ENCODE results near the gene PSMB3.
"Not testable (repeated sequence)": the region's sequence is repeated elsewhere in the genome, so short reads cannot be mapped to it uniquely, and the experiment has no call there.

Gene PSMB3

DNA sequence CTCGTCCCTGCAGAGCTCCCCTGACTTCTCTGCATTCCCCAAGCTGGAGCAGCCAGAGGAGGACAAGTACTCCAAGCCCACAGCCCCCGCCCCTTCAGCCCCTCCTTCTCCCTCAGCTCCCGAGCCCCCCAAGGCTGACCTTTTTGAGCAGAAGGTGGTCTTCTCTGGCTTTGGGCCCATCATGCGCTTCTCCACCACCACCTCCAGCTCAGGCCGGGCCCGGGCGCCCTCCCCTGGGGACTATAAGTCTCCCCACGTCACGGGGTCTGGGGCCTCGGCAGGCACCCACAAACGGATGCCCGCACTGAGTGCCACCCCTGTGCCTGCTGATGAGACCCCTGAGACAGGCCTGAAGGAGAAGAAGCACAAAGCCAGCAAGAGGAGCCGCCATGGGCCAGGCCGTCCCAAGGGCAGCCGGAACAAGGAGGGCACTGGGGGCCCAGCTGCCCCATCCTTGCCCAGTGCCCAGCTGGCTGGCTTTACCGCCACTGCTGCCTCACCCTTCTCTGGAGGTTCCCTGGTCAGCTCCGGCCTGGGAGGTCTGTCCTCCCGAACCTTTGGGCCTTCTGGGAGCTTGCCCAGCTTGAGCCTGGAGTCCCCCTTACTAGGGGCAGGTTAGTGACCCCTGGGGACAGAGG lies 36.1 kb upstream of the PSMB3 start:
- DNase-seq: no peak

DNA sequence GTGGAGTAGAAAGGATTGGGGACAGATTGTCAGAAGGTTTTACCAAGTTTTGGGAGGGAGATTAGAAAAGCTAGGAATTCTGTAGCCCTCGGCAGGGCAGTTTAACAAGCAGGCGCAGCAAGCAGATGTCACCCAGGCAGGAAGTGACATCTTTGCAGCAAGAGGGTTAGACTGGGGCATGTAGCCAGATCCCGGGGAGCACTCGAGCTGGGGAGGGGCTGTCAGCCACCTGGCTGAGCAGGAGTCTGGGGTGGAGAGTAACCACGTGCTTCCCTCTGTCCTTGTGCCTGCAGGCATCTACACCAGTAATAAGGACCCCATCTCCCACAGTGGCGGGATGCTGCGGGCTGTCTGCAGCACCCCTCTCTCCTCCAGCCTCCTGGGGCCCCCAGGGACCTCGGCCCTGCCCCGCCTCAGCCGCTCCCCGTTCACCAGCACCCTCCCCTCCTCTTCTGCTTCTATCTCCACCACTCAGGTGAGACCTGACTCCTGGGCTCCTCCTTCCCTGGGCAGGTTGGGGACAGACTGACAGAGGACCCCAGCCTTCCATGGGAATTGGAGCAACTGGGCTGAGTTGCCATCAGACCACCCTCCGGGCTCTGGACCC lies 35.3 kb upstream of the PSMB3 start:
- DNase-seq: no peak

DNA sequence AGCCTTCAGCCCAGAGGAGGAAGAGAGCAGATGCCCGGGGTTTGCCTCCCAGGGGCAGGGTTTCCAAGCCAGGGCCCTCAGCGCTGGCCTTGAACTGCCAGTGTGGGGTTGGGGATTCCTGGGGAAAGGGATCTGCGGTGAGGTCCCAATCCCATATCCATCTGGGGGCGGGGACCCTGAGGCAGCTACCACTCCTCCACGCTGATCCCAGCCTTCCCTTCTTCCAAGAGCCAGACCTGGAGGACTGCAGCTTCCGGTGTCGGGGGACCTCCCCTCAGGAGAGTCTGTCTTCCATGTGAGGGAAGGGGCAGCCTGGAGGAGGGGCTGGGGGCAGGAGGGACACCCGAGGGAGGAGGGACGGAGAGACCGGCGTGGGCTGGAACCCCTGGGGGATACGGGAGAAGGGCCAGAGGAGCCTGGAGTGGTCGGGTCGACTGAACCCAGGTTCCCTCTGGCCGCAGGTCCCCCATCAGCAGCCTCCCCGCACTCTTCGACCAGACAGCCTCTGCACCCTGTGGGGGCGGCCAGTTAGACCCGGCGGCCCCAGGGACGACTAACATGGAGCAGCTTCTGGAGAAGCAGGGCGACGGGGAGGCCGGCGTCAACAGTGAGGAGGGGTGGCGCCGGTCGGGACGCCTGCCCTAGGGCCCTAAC lies 33.1 kb upstream of the PSMB3 start:
- no peak for DNase-seq

DNA sequence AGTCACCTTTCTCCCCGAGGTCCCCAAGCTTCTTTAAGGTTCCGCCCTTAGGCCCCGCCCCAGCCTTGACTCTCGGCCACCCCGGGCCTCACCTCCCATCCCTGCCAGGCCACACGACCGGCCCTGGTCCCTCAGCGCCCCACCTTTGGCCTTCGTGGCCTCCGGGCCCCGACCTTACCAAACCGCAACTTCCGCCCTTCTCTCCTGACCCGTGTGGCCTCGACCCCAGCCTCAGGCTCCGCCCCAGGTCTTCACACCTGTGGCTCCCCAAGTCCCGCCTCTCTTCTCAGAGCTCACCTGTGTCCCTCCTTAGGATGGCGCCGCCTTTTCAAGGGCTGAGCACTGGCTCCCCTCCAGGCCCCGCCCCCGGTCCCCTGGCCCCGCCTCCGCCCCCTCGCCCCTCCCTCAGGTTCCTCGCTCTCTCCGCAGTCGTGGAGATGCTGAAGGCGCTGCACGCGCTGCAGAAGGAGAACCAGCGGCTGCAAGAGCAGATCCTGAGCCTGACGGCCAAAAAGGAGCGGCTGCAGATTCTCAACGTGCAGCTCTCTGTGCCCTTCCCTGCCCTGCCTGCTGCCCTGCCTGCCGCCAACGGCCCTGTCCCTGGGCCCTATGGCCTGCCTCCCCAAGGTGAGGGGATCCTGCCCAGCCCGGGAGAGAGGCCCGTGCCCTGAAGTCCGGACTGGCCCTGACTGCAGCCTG lies 32.4 kb upstream of the PSMB3 start:
- DNase-seq: no peak

DNA sequence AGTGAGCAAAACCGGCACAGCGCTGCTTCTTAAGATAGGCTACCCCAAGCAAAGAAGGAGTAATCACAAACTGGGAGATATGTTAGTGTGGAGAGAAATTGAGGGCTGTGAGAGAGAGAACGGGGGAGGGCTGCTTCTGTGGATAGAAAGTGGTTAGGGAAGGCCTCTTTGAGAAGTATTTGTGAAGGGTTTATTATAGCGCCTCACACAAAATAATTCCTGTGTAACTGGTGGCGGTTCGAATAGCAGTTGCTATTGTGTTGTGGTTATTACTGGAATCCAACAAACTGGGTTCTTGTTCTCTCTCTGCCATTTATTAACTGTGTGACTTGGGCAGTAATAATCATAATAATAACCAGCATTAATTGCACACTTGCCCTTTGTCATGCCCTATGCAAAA lies 31.6 kb upstream of the PSMB3 start:
- DNase-seq: no peak

DNA sequence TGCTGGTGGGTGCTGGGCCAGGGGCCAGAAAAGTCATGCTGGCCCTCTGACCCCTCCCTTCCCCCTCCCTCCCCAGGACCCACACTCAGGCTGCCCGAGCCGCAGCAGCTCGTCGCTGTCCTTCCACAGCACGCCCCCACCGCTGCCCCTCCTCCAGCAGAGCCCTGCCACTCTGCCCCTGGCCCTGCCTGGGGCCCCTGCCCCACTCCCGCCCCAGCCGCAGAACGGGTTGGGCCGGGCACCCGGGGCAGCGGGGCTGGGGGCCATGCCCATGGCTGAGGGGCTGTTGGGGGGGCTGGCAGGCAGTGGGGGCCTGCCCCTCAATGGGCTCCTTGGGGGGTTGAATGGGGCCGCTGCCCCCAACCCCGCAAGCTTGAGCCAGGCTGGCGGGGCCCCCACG lies 30.7 kb upstream of the PSMB3 start:
- DNase-seq: no peak

DNA sequence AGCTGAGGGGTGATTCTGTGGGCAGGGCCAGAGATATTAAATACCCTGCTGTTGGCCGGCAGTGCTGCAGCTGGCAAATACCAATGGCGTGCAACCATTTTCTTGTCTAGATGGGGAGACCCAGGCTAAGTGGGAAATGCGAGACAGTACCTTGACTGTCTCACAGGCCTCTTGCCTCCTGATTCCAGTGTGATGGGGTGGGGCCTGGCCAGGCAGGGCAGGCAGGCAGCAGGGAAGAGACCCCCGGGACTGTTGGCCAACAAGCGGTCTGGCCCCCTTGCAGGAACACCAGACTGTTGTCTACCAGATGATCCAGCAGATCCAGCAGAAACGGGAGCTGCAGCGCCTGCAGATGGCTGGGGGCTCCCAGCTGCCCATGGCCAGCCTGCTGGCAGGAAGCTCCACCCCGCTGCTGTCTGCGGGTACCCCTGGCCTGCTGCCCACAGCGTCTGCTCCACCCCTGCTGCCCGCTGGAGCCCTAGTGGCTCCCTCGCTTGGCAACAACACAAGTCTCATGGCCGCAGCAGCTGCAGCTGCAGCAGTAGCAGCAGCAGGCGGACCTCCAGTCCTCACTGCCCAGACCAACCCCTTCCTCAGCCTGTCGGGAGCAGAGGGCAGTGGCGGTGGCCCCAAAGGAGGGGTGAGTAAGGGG lies 28.1 kb upstream of the PSMB3 start:
- DNase-seq: peak; percentile 90

DNA sequence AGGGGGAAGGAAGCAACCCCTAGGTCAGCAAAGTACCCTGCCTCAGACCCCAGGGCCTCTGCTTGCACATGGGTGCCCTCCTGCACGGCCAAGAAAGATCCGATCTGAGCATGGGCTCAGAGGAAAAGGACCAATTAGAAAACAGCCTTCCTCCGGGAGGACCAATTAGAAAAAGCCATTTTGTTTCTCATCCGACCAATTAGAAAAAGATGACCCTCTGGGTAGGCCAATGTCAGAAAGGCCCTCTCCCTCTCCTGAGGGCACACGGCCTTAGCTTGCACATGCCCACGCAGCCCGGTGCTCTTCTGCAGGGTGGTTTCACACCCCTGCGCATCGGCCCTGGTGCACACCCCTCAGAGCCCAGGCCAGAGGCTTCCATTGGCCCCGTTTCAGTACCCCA lies 27.5 kb upstream of the PSMB3 start:
- peak; percentile 48 for DNase-seq

DNA sequence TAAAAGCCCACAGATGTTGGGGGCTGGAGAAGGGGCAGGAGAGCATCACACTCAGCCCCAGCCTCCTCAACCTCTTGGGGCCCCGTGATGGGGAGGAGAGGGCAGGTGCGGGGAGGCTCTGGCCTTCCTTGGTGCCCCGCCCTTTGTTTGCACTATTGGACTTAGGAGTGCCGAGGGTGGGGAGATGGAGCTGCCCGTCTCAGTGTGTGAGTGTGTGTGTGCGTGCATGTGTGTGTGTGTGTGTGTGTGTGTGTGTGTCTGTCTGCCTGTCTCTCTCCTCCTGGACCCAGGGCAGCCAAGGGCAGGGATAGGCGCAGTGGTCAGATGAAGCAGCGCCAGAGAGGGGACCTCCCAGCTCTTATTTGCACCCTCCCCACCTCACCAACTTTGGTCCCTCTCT lies 26.4 kb upstream of the PSMB3 start:
- DNase-seq: not testable (repeated sequence)

DNA sequence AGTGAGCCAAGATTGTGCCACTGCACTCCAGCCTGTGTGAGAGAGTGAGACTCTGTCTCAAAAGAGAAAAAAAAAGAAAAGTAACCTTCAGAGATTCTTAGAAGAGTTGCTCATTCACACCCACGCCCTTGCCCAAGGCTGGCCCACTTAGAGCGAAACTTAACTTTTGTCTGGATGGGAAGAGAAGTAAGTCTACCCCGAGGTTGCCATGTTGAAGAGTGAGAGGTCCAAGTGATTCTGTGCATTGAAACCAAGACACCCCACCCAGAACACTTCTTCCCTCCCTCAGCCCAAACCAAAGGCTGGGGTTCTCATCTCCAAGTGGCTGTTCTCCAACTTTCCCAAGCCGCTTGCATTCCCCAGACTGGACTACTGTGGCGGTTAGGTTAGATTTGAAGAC lies 24.8 kb upstream of the PSMB3 start:
- no peak for DNase-seq

DNA sequence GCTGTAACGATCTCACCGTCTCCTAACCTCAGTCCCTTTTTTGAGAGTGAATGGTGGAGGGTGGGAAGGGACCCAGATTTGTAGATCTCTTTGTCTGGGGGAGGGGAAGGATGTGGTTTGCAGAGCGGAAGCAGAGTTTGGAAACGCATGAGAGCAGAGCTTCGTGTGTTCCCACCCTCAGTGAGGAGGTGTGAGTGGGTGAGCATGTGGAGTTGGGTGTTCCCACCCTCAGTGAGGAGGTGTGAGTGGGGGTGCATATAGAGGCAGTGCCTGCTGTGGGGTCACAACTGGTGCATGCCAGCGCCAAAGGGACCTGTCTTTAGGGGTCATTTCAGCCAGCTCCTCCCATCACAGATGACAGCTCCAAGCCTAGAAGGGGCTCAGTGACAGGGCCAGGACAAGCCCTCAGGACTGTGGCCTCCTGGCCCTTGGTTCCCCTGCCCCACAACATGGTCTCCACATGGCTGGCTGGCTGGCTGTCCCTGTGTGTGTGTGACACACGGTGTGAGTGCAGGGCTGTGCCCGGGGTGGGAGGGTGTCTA lies 24.2 kb upstream of the PSMB3 start:
- no peak for DNase-seq

DNA sequence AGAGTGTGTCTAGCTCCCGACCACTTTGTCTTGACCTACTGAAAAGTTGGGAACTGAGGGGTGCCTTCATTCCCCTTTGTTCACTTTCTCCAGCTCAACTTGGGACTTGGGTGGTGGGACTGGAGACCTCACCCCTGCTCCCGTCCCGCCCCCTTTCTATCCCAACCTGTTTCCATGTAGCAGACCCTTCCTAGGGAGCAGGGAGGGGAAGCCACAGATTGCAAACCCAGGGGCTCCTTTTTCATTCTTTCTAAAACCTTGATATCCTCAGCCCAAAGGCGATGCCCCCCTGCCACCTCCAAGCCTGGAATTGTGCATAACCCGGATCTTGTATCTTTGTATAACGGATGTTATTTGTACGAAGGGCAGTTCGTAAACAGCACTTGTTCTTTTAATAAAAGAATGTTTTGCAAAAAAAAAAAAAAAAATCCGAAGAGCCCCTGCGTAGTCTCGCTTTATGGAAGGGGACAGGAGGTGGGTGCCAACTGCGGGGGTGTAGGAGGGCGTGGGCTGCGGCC lies 23.1 kb upstream of the PSMB3 start:
- DNase-seq: no peak

DNA sequence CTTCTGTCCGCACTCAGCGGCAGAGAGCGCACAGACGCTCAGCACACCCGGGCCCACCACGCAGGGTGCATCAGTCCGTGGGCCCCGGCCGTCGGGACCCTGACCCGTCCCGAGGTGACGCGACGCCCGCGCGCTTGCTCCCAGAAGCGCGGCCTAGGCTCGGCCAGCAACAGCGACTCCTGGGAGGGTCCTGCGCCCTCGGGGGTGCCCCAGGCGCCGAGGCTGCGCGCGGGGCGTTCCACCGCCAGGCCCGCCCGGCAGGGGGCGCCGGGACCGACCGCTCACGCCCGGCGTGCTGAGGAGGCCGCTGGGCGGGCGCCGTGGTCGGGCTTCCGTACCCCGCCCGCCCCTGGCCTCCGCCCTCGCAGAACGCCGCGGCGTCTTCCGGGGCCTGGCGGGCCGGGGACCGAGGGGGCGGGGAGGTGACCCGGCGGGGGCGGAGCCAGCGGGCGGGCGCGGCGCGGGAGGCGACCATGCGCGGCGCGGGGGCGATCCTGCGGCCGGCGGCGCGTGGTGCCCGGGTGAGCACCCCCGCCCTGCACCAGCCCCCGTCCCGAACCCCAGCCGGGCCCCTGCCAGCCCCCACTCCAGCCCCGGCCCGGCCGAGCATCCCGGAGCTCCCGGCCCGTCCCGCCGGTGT lies 22.5 kb upstream of the PSMB3 start, which contains the start of gene CISD3:
TSS of gene CISD3 (plus strand) at position 456 of the 640 bp plus-strand sequence. CDS start at position 474, 18 bp downstream.
- peak; percentile 36 for DNase-seq

DNA sequence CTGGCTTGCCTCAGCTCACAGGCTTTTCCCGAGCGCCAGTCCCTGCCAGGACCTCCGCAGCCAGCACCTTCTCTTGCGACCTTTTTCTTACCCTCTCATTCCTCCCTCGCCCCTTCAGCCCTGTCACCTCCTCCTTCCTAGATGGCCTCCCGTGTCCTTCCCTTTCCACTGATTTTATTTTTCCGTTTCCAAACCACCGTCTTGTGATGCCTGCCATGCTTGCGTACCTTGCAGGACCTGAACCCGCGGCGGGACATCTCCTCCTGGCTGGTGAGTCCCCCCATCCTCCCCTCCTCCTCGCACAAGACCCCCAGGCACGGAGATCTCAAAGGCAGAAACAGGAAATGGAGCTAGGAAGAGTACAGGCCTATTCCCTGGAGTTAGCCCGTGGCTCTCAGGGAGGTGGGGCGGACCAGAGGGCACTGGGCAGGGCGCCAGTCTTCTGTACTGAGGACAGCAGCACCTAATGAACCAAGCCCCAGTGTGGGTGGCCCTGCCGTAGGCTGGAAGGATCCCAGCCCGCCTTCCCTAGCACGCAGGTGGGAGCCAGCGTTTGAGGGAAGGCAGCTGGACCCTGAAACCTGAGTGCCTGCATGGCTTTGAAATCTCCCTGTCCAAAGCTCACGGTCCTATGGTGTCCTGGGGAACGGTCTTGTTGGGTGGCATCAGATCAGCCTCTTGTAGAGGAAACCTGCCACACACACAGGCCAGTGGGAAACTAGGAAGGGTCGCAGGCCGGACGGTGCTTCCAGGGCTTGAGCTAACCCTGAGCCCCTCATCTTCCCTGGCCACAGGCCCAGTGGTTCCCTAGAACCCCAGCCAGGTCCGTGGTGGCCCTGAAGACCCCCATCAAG lies 21.8 kb upstream of the PSMB3 start:
- no peak for DNase-seq

DNA sequence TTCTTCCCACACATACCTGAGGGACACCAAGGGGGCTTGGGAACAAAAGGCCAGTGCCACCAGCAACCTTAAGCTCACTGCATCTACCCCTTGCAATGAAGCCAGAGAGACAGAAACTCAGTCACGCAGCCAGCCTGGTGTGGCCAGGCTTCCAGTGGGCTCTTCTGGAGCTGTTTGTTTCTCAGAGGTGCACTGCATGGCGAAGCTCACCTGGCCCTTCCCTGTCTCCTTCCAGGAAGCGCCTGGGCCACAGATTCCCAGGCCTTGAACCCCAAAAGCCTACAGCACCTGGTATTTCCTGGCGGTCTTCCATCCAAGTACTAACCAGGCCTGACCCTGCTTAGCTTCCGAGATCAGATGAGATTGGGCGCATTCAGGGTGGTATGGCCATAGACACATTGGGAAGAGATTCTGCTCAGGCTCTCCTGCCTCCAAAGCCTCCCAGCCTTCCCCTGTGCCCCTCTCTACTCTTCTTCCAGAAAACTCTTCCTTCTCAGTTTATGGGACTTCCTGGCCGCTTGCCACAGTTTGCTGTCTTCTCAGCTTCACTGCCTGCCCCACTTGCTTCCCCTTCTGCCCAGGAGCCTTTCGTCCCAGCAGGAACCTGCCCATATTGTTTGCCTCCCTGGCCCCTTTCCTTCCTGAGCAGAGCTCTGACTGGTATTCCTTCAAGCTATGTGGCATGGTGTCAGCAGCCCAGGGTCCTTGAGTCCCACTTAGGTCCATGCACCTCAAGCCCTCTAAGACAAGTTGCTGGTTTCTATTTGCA lies 20.8 kb upstream of the PSMB3 start:
- no peak for DNase-seq

DNA sequence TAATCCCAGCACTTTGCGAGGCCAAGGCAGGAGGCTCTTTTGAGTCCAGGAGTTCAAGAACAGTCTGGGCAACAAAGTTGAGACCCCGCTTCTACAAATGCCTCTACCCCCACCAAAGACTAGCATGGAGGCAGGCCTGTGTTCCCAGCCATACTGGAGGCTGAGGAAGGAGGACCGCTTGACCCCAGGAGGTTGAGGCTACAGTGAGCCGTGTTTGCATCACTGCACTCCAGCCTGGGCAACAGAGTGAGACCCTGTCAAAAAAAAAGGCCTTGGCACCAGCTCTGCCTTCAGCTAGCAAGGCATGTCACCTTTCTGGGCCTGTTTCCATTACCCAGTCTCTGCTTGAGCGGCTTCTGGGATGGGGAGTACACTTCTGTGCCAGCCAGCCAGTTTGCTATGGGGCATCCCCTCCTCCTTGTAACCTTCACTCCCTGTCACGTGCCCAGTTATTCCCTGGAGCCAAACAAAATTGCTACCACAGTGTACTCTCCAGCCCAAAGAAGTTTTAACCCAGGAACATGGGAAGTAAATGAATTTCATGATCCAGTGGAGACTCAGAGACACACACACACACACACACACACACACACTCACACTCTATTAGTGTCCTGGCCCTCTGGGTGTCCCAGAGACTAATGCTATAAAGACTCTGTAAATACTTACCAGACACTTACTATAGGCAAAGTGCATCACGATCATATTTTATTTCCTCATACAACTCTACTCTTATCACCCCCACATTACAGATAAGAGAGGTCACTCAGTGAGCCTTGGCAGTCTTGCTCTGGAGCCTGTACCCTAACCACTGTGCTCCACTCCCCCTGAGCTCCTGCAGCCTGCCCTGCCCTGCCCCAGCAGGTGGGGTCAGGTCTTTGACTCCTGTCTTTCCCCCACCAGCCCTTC lies 19.9 kb upstream of the PSMB3 start:
- no peak for DNase-seq

DNA sequence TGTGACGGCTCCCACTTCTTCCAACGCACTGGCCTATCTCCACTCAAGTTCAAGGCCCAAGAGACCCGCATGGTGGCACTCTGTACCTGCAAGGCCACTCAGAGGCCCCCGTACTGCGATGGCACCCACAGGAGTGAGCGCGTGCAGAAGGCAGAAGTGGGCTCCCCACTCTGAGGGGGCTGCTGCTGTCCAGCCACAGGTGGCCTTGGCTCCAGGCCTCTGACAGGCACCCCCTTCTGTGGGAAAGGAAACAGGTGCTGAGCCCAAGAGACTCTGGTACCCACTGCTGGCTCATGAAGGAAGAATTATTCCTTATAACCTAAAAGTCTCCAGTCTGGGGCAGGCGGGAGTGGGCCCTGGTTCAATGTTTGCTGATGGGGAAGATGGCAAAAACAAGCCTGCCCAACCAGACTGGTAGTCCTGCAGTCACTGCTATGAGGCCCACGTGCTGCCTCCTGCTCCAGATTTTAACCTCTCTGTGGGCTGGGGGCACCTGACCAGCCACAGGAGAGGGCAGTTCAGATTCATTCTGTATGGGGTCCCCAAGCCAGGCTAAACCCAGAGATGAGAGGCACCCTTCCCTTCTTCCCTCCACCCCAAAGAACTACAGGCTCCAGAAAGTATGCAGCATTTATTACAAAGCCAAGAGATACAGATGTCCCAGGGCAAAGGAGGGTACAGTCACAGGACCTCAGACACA lies 19.1 kb upstream of the PSMB3 start:
- DNase-seq: no peak
